CMK (cell line): ENCODE measurements around the gene CDK17.
"Not testable (repeated sequence)": the region's sequence is repeated elsewhere in the genome, so short reads cannot be mapped to it uniquely, and the experiment has no call there.

ENCODE experiments used
- DNase-seq: peaks from one replicate; pipeline ENCODE4 v3.0.0-alpha.2; 2010; ENCODE audit warnings: low read depth

CDK17 gene

DNA sequence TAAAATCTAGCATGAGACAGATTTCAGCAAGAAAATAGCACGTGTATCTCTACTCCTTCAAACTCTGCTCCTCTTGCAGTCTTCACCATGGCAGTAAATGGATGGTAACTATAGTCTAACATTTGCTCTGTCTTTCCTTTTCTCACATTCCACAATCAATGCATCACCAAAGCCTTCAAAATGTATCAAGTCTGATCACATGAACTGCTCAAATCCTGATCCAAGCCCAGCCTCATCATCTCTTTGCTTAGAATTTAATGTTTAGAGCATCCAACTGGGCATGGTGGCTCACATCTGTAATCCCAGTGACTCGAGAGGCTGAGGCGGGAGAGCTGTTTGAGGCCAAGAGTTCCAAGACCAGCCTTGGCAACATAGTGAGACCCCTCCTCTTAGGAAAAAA lies 45.9 kb downstream of the CDK17 start:
- no peak for DNase-seq

DNA sequence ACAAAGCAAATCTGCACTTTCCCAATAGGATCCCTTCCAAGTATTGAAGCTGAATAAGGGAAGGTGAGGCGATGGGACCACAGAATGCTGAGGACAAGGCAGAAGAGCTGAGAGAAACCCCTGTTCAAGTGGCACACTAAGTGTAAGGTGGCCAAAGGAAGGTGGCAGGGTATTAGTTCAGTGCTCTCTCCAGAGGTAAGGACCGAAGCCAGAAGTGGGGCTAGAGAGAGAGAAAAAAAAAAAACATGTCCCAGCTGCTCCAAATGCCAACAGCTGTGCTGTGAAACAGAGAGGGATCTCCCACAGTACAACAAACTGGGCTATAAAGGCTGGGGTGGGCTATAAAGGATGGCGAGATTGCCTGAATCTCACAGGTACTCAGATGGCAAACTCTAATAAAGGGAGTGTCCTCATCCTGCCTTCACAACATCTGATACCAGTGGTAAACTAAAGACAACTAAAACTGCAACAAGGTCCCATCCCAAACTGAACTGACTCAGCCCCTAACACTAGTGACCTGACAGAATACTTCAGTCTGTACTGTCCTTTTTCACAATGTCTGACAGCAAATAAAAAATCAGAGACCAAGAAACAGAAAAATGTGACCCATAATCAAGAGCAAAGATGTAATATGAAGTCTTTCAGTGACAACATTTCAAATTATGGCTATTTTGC lies 47.9 kb downstream of the CDK17 start:
- no peak for DNase-seq

DNA sequence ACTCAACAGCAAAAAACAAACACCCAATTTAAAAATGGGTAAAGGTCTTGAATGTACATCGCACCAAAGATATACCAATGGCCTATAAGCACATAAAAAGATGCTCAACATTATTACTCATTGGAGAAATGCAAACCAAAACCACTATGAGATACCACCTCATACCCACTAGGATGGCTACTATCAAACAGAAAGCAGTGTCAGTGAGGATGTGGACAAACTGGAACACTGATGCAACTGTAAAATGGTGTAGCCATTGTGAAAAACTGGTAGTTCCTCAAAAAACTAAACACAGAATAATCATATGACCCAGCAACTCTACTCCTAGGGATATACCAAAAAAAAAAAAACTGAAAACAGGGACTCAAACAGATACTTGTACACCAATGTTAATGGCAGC lies 49.3 kb downstream of the CDK17 start:
- DNase-seq, result no peak

DNA sequence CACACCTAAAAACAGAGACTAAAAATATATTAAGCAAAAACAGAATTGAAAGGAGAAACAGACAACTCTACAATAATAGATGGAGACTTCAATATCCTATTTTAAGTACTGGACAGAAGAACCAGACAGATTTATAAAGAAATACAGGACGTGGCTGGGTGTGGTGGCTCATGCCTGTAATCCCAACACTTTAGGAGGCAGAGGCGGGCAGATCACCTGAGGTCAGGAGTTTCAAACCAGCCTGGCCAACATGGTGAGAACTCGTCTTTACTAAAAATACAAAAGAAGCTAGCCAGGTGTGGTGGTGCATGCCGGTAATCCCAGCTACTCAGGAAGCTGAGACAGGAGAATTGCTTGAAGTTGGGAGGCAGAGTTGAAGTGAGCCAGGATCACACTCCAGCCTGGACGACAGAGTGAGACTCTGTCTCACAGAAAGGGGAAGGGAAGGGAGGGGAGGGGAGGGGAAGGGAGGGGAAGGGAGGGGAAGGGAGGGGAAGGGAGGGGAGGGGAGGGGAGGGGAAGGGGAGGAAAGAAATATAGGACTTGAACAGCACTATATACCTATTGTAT lies 53.0 kb downstream of the CDK17 start:
- peak; percentile 12 for DNase-seq

DNA sequence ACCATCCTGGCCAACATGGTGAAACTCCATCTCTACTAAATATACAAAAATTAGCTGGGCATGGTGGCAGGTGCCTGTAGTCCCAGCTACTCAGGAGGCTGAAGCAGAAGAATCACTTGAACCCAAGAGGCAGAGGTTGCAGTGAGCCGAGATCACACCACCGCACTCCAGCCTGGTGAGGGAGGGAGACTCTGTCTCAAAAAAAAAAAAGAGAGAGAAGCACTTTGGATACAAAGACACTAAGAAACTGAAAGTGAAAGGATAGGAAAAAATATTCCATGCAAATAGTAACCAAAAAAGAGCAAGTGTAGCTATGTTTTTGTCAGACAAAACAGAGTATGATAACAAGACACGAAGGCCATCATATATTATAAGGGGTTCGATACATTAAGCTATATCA lies 53.5 kb downstream of the CDK17 start:
- DNase-seq, result not testable (repeated sequence)

DNA sequence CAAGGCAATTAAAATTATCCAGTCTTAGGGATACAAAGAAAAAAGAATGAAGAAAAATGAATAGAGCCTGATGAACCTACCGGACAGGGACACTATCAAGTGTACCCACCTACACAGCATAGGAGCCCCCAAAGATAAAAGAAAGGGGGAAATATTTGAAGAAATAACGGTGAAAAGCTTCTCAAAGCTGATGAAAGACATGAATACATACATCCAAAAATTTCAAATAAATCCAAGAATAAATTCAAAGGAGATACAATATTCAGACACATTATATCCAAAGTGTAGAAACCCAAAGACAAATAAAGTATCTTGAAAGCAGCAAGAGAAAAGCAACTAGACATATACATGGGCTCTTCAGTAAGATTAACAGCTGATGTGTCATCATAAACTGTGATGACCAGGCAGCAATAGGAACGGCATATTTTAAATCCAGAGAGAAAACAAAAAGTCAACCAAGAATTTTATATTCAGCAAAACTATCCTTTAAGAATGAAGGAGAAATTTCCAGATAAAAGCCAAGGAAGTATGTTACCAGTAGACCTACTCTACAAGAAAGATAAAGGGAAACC lies 56.0 kb downstream of the CDK17 start:
- DNase-seq, result no peak

DNA sequence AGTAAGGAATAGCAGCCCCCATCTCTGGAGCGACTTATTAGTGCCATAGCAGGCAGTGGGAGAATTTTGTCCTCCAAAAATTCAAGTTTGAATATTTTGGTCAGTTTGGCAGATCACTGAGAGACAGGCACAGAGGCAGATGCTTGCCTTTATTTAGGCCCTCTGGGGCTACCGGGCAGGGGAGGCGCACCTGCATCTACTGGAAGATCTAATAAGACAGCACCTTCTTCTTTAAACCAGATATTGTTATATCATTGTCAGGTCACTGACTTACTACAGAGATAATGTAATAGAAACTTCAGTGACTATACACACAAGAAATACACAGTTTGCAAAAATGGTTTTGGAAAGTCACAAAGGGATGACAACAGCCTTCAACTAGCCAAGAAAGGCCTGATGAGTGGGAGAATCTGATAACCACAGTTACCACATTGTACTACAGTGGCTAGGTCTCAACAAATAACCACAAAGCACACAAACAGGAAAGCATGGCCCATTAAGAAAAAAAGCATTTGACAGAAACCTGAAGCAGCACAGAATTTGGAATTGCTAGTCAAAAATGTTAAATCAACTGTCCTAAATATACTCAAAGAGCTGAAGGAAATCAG lies 56.8 kb downstream of the CDK17 start:
- DNase-seq, result peak; percentile 17

DNA sequence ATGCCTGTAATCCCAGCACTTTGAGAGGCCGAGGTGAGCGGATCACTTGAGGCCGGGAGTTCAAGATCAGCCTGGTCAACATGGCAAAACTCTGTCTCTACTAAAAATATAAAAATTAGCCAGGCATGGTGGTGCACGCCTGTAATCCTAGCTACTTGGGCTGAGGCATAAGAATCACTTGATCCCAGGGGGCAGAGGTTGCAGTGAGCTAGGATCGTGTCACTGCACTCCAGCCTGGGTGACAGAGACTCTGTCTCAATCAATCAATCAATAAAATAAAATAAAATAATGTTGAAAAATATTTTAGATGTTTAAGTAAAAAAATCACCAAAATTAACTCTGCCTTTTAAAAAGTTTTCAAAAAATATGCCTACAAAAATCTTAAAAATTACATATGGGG lies 60.6 kb downstream of the CDK17 start:
- DNase-seq, result not testable (repeated sequence)

DNA sequence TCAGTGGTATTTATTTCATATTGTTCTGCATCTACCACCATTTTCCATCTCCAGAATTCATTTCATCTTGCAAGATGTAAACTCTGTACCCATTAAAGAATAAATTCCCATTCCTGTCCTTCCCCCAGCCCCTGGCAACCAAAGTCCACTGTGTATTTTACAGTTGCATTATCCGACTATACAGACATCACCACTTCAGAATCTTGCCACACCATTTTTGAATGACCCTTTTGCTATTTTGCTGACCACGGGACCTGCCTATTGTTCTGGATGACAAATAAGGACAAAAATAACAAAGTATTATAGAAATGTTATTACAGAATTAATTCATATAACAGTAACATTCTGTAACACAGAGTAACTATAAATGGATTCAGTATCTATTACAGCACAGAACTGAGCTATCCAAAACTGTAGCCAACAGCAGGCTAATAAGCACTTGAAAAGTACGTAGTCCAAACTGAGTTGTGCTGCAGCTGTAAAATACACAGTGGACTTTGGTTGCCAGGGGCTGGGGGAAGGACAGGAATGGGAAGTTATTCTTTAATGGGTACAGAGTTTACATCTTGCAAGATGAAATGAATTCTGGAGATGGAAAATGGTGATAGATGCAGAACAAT lies 61.3 kb downstream of the CDK17 start:
- no peak for DNase-seq

DNA sequence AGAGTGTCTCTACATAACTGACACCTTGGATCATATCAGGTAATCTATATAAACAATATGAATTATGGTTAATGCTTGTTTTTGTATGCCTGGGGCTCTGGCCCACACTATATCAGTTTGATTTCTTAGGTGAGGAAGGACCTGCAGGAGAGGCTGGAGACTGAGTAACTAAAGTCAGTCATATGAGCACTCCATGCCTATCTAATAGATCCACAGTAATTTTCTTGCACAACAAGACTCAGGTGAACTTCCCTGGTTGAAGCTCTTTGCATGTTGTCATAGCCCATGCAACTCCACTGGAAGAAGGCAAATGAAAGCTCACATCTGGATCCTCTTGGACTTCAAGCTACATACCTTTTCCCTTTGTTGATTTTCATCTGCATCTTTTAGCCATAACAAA lies 62.3 kb downstream of the CDK17 start:
- no peak for DNase-seq

DNA sequence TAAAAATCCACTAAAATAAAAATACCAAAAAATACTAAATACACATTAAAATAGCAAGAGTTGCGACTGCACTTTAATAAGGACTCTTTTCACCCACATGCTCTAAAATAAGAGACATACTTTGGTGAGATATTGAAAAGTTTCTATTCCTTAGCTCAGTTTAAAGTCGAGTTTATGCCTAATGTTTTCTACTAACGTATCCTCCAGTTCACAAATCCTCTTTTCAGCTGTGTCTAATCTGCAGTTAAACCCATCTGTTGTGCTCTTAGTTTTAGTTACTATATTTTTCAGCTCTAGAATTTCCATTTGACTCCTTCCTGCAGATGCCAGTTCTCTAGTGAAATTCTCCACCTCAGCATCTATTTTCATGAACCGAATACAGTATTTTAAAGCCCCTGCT lies 63.8 kb downstream of the CDK17 start:
- DNase-seq, result no peak

DNA sequence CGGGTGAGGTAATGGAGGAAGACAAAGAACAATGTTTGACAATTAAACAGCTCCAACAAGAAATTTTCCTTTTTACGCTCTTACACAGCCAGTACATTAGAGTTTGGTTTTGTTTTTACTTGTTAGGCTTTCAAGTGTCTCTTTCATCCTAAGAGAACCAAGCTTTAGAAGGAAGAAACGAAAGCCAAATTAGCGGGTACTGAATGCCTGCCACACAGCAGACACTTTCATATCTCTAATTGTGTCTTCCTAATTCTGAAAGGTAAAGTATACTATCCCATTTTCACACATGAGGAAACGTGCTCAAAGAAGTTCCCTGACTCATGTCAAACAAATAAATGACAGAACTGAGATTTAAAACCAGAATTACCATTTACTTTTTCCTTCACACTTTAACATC lies 65.0 kb downstream of the CDK17 start:
- no peak for DNase-seq

DNA sequence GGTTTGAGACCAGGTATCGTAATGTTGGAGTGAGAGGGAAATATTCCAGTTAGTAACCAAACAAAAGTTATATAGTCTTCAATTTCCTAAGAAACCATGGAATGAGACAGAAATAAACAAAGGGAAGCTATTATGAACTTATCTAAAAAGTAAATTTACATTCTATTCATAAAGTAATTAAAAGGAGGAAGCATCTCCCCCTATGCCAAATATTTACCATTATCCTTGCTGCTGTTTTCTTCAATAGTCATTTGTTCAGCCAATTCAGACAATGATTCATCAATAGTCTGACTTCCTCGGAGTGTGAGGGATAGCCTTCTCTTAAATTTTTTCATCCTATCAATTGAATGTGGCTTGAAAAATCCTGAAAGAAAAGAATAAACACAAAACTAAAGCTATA lies 65.7 kb downstream of the CDK17 start:
- no peak for DNase-seq

DNA sequence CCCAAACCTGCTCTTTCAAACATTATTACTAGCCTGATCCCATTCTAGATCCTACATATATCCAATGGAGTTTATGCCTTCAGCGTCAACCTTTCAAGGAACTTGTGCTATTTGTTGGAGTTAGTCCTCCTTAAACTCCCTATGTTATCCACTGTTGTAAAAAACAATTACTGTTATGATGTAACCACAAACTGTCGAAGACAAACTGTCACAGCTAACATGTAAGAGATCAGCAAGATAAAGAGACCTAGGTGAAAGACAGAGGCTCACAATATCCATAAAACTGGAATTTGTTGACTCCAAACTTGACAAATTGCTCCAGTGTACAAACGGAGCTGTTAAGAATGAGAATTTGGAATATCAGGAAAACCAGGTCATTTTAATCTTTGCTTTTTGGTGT lies 70.7 kb downstream of the CDK17 start:
- no peak for DNase-seq

DNA sequence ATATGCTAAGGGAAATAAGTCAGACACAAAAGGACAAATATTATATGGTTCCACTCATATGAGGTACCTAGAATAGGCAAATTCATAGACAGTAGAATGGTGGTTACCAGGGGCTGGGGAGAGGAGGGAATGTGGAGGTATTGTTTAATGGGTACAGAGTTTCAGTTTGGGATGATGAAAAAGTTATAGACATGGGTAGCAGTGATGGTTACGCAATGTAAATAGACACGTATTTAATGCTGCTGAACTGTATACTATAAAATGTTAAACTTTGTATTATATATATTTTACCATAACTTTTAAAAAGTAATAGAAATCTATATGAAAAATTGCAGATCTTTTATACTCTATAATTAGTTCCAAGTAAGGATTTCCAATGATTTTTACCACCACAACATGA lies 71.2 kb downstream of the CDK17 start:
- no peak for DNase-seq

DNA sequence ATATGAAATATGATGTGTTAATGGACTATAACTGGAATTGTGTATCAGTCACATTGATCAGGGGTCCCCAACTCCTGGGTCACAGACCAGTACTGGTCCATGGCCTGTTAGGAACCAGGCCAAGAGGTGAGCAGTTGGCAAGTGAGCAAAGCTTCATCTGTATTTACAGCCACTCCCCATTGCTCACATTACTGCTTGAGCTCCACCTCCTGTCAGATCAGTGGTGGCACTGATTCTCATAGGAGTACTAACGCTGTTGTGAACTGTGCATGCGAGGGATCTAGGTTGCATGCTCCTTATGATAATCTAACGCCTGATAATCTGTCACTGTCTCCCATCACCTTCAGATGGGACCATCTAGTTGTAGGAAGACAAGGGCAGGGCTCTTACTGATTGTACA lies 72.3 kb downstream of the CDK17 start:
- DNase-seq, result no peak

DNA sequence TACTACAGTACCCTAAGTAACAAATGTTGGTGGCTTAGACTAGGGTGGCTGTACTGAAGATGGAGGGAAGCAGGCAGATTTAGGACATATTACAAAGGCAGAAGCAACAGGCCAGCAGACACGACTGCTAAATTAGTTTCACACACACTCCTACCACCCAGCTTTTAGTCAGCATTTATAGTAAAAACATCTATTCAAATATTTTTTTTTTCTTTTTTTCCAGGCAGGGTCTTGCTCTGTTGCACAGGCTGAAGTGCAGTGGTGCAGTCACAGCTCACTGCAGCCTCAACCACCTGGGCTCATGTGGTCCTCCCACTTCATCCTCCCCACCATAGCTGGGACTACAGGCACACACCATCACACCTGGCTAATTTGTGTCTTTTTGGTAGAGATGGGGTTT lies 72.9 kb downstream of the CDK17 start:
- DNase-seq, result no peak

DNA sequence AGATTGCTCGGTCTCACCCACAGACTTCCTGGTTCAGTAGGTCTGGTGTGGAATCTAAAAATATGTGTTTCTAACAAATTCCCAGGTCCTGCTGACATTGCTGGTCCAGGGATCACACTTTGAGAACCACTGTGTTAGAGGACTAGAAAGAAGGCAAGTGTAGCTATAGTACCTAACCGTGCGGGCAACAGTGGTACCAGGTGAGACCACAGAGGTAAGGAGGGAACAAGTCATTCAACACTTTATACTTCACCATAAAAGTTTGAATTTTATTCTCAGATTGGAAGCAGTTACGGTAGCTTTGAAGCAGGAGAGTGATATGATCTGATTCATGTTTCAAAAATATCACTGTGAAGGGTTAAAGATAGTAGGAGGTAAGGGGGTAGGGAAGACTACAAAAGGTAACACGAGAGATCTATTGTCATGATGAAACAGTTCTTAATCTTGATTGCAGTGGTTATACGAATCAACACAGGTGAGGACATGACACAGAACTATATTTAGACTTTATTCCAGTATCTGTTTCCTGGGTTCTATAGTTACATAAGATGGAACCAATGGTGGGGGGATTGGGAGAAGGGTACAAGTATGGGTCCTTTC lies 73.5 kb downstream of the CDK17 start:
- no peak for DNase-seq

DNA sequence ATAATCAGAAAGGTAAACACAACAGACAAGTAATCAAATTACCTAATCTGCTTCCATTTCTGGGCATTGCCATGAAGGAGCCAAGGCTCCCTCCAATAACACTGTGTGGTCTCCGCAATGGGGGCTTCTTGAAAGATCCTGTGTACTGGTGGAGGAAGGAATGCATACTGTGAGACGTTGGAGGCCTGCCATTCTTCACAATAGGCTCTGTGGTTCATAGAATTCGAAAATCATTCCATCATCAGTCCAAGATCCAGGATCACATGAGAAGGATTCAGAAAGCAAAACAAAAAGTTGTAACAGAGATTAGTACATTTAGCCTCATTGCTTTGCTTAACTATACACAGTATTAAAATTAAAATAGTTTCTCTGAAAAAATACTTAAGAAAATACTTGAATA lies 76.3 kb downstream of the CDK17 start:
- DNase-seq, result no peak

DNA sequence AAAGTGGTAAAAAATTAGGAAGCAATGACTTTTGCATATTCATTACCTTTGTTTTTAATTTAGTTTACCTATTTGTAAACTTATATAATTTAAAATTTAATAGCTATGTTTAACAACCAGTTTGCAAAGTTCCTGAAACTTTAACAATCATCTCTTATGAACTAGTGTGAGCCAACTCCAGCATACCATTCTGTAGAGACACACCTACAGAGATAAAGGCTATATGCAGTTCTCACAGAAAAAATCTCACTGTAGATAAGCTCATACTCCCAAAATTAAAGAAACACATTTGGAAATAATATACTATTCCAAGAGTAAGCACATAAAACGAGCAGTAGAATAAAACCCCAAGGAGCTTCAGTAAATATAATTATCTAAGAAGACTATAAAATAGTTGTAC lies 77.5 kb downstream of the CDK17 start:
- no peak for DNase-seq

DNA sequence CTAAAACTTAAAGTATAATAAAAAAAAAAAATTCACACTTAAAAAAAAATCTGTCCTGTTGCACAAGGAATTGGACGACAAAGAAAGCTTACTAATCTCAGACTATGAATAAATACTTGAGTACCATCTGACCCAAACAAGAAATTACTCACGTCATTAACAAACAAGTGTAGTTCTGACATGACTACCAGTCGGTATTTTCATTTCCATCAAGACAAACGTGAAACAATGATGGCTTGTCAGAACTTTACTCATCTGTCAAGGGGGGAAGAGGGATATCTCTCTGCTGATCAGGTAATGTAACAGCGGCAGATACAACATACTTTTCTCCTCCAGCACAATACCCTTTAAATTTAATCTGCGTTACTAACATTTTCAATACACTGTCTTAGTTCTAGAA lies 78.3 kb downstream of the CDK17 start:
- DNase-seq, result no peak

DNA sequence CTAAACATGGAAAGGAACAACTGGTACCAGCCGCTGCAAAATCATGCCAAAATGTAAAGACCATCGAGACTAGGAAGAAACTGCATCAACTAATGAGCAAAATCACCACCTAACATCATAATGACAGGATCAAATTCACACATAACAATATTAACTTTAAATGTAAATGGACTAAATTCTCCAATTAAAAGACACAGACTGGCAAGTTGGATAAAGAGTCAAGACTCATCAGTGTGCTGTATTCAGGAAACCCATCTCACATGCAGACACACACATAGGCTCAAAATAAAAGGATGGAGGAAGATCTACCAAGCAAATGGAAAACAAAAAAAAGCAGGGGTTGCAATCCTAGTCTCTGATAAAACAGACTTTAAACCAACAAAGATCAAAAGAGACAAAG lies 82.4 kb downstream of the CDK17 start:
- DNase-seq, result not testable (repeated sequence)
